GM10266 (cell line): Measurements from ENCODE around the gene PHF20.

Source experiments
- DNase-seq: peaks from one replicate; pipeline ENCODE4 v3.0.0; 2012; ENCODE audit errors: extremely low spot score
- TF ChIP-seq, protein P1 (sequence below): IDR thresholded peaks from 2 replicates; pipeline ENCODE4 v1.5.1; 2012; ENCODE audit warnings: mild to moderate bottlenecking, low read depth; ENCODE audit not compliant: control insufficient read depth, insufficient read depth; ENCODE audit errors: missing control alignments

The PHF20 gene

DNA sequence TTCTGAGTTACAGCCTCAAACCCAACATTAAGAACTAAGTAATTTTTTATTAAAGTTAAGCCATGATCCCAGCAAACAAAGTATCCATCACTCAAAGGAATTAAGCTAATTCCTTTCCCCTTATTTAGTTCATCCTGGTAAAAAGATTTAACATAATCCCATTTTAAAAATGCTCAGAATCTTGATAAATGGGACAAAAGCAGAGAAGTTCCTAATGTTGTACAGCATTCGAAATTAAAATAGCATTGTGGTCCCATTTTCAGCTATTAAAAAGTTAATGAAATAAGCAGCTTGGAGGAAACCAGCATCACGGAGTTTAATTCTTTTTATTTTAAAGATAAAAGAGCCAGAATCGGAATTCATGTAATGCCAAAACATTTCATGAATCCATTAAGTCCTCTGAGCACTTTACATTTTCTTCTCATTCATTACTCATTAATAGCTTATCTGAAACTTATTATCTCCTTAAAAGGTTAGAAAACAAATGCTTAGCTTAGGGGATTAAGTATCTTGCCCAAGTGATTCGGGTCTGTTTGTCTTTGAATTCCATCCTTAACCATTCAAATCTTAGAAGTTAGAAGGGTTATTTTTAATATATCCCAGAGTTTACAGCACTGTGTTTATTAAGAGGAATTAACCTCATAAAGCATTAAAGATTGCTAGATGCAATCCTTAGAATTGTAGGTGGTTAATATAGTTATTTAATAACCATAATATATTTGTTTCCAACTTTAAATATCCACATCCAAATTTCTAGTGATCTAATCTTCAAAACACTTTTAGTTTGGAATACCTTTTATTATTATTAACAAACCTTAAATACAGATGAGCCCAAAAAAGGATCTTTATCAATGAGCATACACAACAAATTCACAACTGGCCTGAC is 41.0 kb upstream of the PHF20 start:
- TF ChIP-seq, protein P1, sequence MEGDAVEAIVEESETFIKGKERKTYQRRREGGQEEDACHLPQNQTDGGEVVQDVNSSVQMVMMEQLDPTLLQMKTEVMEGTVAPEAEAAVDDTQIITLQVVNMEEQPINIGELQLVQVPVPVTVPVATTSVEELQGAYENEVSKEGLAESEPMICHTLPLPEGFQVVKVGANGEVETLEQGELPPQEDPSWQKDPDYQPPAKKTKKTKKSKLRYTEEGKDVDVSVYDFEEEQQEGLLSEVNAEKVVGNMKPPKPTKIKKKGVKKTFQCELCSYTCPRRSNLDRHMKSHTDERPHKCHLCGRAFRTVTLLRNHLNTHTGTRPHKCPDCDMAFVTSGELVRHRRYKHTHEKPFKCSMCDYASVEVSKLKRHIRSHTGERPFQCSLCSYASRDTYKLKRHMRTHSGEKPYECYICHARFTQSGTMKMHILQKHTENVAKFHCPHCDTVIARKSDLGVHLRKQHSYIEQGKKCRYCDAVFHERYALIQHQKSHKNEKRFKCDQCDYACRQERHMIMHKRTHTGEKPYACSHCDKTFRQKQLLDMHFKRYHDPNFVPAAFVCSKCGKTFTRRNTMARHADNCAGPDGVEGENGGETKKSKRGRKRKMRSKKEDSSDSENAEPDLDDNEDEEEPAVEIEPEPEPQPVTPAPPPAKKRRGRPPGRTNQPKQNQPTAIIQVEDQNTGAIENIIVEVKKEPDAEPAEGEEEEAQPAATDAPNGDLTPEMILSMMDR, result no peak
- no peak for DNase-seq

DNA sequence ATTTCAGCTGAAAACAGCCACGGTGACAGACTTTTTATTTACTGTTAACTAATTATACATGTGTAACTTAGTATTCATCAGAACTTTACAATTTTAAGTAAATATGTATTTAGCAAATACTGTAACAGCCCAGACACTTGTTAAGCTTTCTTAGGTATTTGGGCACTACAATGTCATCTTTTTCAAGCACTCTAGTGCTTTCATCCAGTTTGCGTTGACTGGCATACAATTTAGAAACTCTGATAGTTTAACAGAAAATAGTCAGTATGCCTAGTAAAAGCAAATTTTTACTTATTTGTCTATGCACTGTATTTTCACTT is 40.4 kb upstream of the PHF20 start:
- TF ChIP-seq, protein P1, result no peak
- DNase-seq, result no peak

DNA sequence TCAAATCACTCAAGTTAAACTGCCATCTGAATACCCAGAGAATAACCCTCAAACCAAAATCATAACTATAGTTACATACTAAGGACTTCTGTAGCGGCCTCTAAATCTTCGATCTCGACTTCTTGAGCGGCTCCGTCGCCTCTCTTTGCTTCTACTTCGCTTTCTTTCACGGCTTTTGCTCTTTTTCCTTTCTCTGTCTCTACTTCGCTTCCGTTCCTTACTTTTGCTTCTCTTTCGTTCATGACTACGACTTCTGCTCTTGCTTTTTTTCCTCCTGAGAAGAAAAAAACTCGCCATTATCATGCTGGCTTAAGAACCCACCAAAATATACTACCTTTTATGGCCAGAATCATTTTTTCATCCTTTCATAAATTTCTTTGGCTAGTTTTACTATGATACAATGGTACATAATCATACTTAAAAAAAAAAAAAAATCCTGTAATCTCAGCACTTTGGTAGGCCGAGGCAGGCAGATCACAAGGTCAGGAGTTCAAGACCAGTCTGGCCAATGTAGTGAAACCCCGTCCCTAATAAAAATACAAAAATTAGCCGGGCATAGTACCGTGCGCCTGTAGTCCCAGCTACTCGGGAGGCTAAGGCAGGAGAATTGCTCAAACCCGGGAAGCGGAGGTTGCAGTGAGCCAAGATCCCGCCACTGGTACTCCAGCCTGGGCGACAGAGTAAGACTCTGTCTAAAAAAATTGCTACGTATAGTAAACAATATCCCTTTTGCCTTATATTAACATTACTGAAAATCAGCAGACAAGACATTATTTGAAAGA is 39.8 kb upstream of the PHF20 start:
- TF ChIP-seq, protein P1, result no peak
- DNase-seq, result no peak

DNA sequence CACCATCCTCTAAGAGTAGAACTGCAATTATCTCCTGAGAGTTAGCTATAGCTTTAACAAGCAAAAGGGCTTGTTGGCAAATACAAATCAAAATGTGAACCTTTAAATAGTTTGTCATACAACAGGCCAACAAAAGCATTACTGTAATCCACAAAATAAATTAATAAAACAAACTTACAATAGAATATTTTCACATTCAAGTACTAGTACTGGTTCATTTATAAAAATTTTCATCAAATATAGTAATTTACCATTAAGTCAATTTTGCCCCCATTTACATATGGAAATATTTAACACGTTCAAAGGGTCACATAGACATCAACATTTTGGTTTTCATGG is 39.2 kb upstream of the PHF20 start:
- DNase-seq, result no peak
- TF ChIP-seq, protein P1, result no peak

DNA sequence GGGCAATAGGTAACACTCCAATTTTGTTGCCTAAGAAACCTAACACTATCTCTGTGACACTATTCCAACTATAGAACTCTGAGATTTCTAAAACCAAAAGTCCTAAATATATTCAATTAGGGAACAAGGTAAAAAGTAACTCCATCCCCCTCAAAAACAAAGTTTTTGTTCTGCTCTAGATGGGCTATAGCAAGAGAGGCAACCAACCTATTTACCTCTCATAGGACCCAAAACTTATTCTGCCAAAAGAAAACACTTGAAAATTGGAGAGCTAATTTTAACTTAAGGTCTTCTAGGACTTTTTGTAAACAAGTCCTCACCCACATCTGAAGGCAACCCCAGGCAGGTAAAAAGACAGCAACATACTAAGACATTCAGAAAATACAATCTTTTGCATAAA is 37.4 kb upstream of the PHF20 start:
- no peak for DNase-seq
- TF ChIP-seq, protein P1, result no peak

DNA sequence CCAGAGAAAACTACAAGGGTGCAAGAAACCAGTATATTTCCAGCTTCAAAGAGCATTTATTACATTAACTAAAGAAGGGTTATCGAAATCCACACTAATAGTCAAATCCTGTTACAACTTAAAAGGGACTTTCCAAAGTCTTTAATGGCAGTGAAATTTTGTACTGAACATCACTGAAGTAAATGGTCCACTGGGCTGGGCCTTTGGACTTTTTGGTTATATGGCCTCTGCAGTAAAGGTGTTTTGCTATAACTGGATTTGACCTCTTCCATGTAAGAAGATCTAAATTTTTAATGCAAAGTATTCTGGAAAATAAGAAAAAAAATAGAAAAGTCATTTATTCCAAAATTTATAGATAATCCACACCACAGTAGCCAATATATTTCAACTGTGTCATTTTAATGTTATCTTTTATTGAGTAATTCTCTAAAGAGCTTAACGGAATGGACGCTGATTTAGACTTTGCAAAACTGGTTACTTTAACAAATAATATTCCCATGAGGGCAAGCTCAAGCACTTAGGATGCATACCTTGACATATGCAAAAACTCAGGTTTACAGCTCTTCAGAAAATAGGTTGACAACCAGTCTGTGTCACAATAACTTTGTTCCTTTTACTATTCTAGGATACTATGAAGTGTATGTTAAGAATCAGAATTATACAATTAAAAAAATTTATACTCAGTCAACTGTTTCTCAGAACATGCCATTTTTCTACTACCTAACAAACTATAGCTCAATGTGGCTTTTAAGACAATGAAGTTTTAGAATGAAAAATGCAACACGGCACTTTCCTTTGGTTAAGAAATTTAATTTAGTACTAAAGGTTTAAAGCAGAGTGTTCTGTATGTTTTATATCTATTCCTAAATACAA is 36.8 kb upstream of the PHF20 start:
- TF ChIP-seq, protein P1, result no peak
- DNase-seq, result no peak
